ENCODE measurements around the gene ZNF22.

Gene ZNF22

GRCh38 chr10:44965651-44966097 is 35.0 kb upstream of the ZNF22 start:
- no peak for DNase-seq

- DNase-seq, result no peak
Observed at GRCh38 chr10:44966129-44966815, 34.5 kb upstream of the ZNF22 start.

GRCh38 chr10:44966816-44967509 is 33.8 kb upstream of the ZNF22 start:
- no peak for DNase-seq

GRCh38 chr10:44967616-44968015 is 33.1 kb upstream of the ZNF22 start:
- no peak for DNase-seq

- no peak for DNase-seq
Observed at GRCh38 chr10:44968091-44968490, 32.6 kb upstream of the ZNF22 start.

DNA sequence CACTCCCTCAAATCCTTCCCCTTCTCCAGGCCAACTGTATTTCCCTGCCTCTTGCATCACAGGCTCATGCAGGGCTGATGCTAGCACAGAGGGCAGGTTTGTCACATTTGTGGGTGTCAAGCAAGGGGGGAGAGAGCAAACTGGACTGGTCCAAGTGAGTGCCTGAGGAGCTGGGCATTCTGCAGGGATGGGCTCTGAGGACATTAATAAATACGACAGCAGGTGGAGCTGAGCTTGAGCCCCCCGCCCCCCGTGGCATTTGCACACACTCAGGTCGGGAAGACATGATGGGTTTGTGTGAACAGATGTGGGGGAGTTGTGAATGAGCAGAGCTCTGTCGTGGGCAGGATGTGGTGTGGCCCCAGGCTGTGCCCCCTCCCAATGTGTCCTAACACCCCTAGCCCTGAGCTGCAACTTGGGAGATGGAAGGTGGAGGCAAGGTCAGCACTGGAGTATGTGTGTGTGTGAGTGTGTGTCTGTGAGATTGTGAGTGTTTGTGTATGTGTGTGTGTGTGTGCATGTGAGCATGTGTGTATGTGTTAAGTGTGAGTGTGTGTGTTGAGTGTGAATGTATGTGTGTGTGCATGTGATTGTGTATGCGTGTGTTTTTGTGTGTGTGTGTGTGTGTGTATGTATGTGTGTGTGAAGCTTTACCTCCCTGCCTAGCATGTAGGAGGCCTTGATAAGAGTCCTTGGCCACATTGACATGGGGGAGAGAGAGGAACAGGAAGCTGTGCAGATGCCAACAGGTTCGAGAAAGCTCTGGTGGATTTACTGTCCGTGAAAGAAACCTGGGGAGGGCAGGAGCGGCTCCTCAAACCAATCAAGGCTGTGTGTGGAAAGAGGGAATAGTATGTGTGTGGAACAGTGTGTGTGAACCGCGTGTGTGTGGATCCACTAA is 32.0 kb upstream of the ZNF22 start:
- DNase-seq, result peak; percentile 42

DNA sequence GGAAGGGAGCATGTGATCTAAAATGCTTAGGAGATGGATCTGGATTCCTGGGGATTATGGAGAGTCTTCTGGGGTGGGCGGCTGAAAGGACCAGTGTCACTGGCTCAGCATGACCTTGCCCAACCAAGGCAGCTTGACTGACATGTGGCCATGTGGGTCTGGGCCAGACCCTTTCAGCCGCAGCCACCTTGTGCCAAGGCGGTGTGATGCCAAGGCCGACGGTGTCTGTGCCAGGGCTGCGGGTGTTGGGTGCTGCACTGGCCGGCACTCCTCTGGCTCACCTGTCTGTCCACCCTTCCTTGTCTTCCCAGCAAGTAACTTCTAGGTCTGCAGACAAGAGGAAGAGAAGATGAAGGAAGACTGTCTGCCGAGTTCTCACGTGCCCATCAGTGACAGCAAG is 30.9 kb upstream of the ZNF22 start:
- no peak for DNase-seq

DNA sequence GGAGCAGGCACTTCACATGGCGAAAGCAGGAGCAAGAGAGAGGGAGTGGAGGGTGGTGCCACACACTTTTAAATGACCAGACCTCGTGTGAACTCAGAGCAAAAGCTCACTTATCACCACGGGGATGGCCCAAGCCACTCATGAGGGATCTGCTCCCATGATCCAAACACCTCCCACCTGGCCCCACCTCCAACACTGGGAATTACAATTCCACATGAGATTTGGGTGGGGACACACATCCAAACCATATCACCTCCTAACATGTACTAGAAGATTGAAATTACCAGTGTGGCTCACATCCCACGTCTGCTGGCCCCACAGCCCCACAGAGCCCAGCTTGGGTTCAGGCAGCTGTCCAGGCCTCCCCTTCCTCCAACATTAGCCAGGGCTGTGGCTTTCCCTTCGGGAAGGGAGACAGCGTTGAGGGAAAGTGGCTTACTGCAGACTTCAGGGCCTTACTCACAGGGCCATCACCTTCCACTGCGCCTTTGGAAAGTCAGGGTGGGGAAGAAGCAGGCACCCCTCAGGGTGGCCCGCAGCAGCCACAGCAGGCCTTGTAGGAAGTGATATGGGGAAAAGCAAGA is 29.8 kb upstream of the ZNF22 start:
- DNase-seq, result no peak

DNA sequence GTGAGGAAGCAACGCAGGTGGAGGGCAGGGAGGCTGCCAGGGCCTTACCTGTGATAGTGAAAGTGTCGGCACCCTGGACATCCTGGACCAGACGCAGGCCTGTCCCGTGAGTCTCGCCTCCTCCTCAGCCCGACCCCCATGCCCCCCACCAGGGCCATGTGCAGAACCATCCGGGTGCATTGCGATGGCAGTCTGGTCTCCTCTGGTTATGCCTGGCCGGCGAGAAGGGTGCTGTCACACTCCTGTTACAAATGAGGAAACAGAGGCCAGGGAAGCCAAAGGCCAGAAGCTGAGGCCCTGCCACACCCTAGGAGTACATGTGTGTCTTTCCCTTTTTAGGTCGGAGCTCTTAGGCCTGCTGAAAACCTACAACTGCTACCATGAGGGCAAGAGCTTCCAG is 29.3 kb upstream of the ZNF22 start:
- DNase-seq, result no peak

- DNase-seq, result no peak
Observed at GRCh38 chr10:44971935-44972757, 28.6 kb upstream of the ZNF22 start.

DNA sequence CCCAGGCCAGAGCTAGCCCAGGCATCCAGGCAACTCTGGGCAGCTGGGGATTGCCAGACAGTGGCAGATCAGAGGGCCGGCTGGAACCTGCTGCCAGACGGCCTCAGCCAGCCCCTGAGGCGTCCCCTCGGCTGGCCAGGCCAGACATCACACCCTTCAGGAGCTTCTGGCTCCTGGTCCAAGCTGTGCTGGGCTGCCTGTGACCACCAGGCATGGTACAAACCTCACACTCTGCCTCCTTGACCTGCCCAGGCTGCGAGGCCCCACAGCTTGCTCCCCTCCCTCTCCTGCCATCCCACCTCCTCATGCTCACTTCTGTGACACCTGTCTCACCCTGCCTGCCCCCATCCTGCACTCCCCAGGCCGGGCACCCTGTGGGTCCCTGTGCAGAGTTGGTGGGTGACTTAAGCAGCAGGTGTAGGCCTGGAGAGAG is 27.8 kb upstream of the ZNF22 start:
- no peak for DNase-seq

DNA sequence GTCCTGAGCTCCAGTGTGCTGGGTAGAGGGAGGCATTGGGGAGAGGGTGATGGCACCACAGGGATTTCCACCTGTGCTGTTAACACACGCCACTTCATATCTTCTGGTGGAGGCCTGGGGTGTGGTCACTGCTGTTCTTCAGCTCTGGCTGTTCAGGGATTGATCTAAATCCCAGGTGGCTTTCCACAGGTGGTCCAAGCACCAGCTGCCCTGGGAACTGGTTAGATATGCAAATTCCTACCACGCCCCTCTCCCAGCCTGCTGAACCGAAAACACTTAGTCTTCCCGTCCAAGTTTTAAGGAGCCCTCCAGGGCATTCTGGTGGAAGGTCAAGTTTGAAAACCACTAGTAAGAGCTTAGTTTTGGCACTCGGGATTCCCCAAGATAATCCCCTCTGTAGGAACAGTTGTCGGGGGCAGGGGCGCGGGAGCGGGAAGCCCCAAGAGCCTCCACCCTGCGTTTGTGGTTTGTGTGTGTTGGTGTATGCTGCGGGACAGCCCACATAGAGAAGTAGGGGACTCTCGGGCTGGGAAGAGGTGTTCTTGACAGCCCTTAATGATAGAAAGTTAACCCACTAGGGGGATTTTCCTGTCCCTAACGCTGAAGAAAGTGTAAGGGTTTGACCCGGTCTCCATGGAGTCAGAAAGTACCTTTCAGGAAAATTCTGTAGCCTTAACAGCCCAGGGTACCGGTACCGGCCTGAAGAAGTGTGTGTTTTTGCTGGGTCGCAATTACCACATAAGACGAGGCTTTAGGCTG is 27.2 kb upstream of the ZNF22 start:
- no peak for DNase-seq

- no peak for DNase-seq
Observed at GRCh38 chr10:44974082-44974627, 26.6 kb upstream of the ZNF22 start.

DNA sequence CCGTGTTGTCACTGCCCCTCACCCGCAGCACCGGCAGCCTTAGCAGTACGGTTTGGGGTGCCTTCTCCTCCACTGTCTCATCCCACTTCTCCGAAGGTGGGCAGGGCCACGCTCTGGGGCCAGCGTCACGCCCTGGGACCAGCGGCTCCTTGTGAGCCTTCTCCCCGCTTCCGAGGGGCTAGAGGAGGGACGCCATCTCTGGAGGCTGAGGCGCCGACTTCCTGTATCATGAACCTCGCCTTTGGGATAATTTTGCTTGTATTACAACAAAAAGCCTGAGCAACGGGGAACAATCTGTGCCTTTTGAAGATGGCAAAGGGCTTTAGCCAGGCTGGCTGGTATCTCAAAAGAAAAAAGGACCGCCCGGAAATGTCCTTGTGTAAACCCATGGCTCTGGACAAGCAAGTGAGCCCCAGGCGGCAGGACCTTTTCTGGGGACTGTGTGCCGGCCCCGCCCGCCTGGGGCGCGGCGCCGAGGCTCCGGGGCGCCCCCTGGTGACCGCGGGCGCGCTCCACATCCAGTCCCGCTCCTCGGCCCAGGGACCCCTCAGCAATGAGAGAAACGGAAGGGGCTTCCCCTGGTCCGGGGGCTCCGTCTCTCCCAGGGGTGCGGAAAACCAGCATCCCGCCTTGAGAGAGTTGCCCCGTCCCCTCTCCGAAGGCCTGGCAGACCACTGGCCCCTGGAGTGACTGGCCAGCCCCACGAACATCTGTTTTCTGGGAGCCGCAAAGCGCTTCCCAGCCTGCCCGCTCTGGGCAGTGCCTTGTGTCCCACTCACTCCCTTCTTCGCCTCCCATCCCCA is 25.9 kb upstream of the ZNF22 start:
- peak; percentile 73 for DNase-seq

DNA sequence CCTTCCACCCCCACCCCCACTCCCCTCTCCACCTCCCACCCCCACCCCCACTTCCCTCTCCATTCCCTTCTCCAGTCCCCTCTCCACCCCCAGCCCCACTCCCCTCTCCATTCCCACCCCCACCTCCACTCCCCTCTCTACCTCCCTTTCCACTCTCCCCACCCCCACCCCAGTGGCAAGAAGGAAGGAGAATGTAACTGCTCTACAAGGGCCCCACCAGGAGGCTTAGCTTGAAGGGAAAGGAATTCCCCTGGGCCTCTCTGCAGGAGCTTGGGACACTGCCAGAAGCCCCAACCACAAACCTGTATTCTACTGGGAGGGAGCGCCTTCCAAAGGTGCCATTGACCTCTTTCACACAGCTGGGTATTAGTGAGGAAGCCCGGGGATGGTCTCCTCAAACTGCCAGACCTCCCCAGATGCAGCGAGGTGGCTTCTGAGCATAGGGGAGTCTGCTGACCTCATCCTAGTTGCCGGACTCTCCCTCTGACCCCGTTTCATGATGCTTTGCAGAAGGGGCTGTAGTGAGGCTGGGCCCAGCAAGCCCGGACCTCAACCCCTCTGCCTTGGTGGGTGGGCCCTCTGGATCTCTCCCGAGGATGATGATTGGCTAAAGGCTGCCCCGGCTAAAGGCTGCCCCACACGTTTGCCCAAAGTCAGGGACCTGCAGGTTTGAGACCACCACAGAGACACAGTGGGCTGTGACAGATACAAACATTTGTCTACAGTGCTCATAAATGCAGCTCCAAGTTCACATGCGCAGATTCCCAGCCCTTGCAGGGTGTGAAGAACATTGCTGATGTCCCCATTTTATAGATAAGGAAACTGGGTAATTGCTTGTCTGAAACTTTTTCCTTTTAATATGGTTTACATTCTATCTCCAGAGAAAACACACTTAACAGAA is 25.0 kb upstream of the ZNF22 start:
- DNase-seq, result no peak

GRCh38 chr10:44976352-44977198 is 24.1 kb upstream of the ZNF22 start:
- DNase-seq, result no peak

- DNase-seq, result no peak
Observed at GRCh38 chr10:44977287-44978212, 23.2 kb upstream of the ZNF22 start.
